ENCODE results near the gene NECAB3.

The NECAB3 gene

DNA sequence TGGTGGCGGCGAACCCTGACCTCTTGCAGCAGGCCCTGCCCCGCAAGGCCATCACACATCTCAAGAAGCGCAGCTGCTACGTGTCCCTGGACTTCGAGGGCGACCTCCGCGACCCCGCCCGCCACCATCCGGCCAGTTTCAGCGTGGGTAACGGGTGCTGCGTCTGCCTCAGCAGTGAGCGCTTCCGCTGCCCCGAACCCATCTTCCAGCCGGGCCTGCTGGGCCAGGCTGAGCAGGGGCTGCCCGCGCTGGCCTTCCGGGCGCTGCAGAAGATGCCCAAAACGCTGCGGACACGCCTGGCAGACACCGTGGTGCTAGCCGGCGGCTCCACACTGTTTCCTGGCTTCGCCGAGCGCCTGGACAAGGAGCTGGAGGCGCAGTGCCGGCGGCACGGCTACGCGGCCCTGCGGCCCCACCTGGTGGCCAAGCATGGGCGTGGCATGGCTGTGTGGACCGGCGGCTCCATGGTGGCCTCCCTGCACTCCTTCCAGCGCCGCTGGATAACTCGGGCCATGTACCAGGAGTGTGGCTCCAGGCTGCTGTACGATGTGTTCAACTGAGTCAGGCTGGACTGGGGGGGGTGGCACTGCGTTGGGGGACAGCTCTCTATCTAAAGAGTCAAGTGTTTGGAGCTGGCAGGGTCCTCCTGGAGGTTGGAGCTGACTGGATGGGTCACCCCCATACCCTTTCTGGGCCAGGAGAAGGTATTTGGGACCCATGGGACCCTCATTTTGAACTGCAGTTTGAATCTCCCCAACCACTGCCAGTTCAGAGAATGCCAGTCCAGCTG, 6.4 kb downstream of the NECAB3 start:
- peak; percentile 82 for DNase-seq

GRCh38 chr20:33667245-33667675, 7.0 kb downstream of the NECAB3 start:
- peak; percentile 48 for DNase-seq
- Histone ChIP-seq H3K27me3 (replicated peaks; ENCODE audit: insufficient read depth, low read length) (no peaks in the 10 kb centered on the region), H3F3A (ENCODE audit: insufficient read depth, low read length) (peaks cover 26% of the 10 kb centered on the region), H3K79me2 (ENCODE audit: low read length) (peaks cover 12% of the 10 kb centered on the region), H3K27ac (ENCODE audit: low read length) (peak overlapping the region; percentile 84), H3K9me2 (replicated peaks; ENCODE audit: insufficient read depth, low read length) (no peaks in the 10 kb centered on the region), H3K4me2 (ENCODE audit: low read depth, low read length) (peak overlapping the region; percentile 98), H3K4me1 (ENCODE audit: low read length) (peaks cover 24% of the 10 kb centered on the region), H2AFZ (ENCODE audit: low read length) (peak overlapping the region; percentile 80), H3K4me3 (ENCODE audit: low read length) (peak overlapping the region; percentile 76), H3K9ac (ENCODE audit: low read length) (peak overlapping the region; percentile 63), H3K36me3 (replicated peaks; ENCODE audit: insufficient read depth, low read length) (no peaks in the 10 kb centered on the region), H4K20me1 (ENCODE audit: insufficient read depth, low read length) (no peaks in the 10 kb centered on the region), H3K9me3 (replicated peaks; ENCODE audit: insufficient read depth, low read length) (no peaks in the 10 kb centered on the region)
- TF ChIP-seq EZH2 (optimal IDR thresholded peaks at IDR 0.05; ENCODE audit: low read depth, low read length) (no peak), EZH2phosphoT487 (IDR thresholded peaks at IDR 0.05; ENCODE audit: low read length) (no peak)
- TF ChIP-seq, protein P1, sequence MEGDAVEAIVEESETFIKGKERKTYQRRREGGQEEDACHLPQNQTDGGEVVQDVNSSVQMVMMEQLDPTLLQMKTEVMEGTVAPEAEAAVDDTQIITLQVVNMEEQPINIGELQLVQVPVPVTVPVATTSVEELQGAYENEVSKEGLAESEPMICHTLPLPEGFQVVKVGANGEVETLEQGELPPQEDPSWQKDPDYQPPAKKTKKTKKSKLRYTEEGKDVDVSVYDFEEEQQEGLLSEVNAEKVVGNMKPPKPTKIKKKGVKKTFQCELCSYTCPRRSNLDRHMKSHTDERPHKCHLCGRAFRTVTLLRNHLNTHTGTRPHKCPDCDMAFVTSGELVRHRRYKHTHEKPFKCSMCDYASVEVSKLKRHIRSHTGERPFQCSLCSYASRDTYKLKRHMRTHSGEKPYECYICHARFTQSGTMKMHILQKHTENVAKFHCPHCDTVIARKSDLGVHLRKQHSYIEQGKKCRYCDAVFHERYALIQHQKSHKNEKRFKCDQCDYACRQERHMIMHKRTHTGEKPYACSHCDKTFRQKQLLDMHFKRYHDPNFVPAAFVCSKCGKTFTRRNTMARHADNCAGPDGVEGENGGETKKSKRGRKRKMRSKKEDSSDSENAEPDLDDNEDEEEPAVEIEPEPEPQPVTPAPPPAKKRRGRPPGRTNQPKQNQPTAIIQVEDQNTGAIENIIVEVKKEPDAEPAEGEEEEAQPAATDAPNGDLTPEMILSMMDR (IDR thresholded peaks at IDR 0.05; ENCODE audit: low read length) = no peak

More for the DNA sequence above, 6.4 kb downstream of the NECAB3 start:
- H3K4me1 ChIP-seq (ENCODE audit: low read length) = peaks cover 22% of the 10 kb centered on the region
- H4K20me1 ChIP-seq (ENCODE audit: insufficient read depth, low read length) = no peaks in the 10 kb centered on the region
- no peaks in the 10 kb centered on the region for H3K36me3 ChIP-seq (replicated peaks; ENCODE audit: insufficient read depth, low read length)
- H3K9me2 ChIP-seq (replicated peaks; ENCODE audit: insufficient read depth, low read length) = no peaks in the 10 kb centered on the region
- peak overlapping the region; percentile 84; the same call in 1 of the 2 replicates for H3K27ac ChIP-seq (ENCODE audit: low read length)
- peak overlapping the region; percentile 76 for H3K4me3 ChIP-seq (ENCODE audit: low read length)
- peak overlapping the region; percentile 63 for H3K9ac ChIP-seq (ENCODE audit: low read length)
- no peaks in the 10 kb centered on the region for H3K9me3 ChIP-seq (replicated peaks; ENCODE audit: insufficient read depth, low read length)
- peaks cover 26% of the 10 kb centered on the region for H3F3A ChIP-seq (ENCODE audit: insufficient read depth, low read length)
- H2AFZ ChIP-seq (ENCODE audit: low read length) = peak overlapping the region; percentile 80
- H3K4me2 ChIP-seq (ENCODE audit: low read depth, low read length) = peak overlapping the region; percentile 98
- no peaks in the 10 kb centered on the region for H3K27me3 ChIP-seq (replicated peaks; ENCODE audit: insufficient read depth, low read length)
- H3K79me2 ChIP-seq (ENCODE audit: low read length) = peaks cover 18% of the 10 kb centered on the region
- TF ChIP-seq, protein P1 (IDR thresholded peaks at IDR 0.05; ENCODE audit: low read length) = peak; percentile 93
- no peak for TF ChIP-seq EZH2phosphoT487 (IDR thresholded peaks at IDR 0.05; ENCODE audit: low read length)

- H3K36me3 ChIP-seq (replicated peaks; ENCODE audit: insufficient read depth, low read length) = no peaks in the 10 kb centered on the region
Measured at GRCh38 chr20:33666293-33667244, 7.7 kb downstream of the NECAB3 start, which contains the start of gene ACTL10. Gene ACTL10, plus strand, starts transcription at chr20:33666943. Its CDS starts 555 bp downstream, at chr20:33667498.

More at GRCh38 chr20:33666293-33667244, 7.7 kb downstream of the NECAB3 start, which contains the start of gene ACTL10:
- Histone ChIP-seq H3K27me3 (replicated peaks; ENCODE audit: insufficient read depth, low read length) (no peaks in the 10 kb centered on the region), H3F3A (ENCODE audit: insufficient read depth, low read length) (peaks cover 26% of the 10 kb centered on the region), H3K4me1 (ENCODE audit: low read length) (peaks cover 24% of the 10 kb centered on the region), H3K79me2 (ENCODE audit: low read length) (peaks cover 6% of the 10 kb centered on the region; the same call in 1 of the 2 replicates), H3K4me2 (ENCODE audit: low read depth, low read length) (peak within 1 kb of the TSS; percentile 98), H3K27ac (ENCODE audit: low read length) (peak within 1 kb of the TSS; percentile 84), H3K9ac (ENCODE audit: low read length) (peak within 1 kb of the TSS; percentile 63), H3K9me3 (replicated peaks; ENCODE audit: insufficient read depth, low read length) (no peaks in the 10 kb centered on the region), H4K20me1 (ENCODE audit: insufficient read depth, low read length) (no peaks in the 10 kb centered on the region), H3K9me2 (replicated peaks; ENCODE audit: insufficient read depth, low read length) (no peaks in the 10 kb centered on the region), H3K4me3 (ENCODE audit: low read length) (peak within 1 kb of the TSS; percentile 76), H2AFZ (ENCODE audit: low read length) (peak within 1 kb of the TSS; percentile 83)
- peak; percentile 98 for DNase-seq
- TF ChIP-seq, protein P1 (IDR thresholded peaks at IDR 0.05; ENCODE audit: low read length) = peak; percentile 40
- TF ChIP-seq EZH2 (optimal IDR thresholded peaks at IDR 0.05; ENCODE audit: low read depth, low read length) = no peak
- no peak for TF ChIP-seq EZH2phosphoT487 (IDR thresholded peaks at IDR 0.05; ENCODE audit: low read length)

Data from MM.1S (cell line).